ENCODE measurements around the gene WNT8B.

The WNT8B gene

GRCh38 chr10:100438674-100439315 lies 24.0 kb upstream of the WNT8B start:
- no peak for DNase-seq (ENCODE audit: low read depth)
- no peak for TF ChIP-seq CTCF (conservative IDR thresholded peaks at IDR 0.05; ENCODE audit: low read depth, low read length)

GRCh38 chr10:100442548-100442947 lies 20.3 kb upstream of the WNT8B start:
- no peak overlapping the region for H3K4me3 ChIP-seq (ENCODE audit: low read length)
- no peak for DNase-seq (ENCODE audit: low read depth)
- no peak for TF ChIP-seq CTCF (conservative IDR thresholded peaks at IDR 0.05; ENCODE audit: low read depth, low read length)

More at GRCh38 chr10:100438674-100439315, 24.0 kb upstream of the WNT8B start:
- H3K4me3 ChIP-seq (ENCODE audit: low read length): no peak overlapping the region

- H3K4me3 ChIP-seq (ENCODE audit: low read length): no peak overlapping the region
- TF ChIP-seq CTCF (conservative IDR thresholded peaks at IDR 0.05; ENCODE audit: low read depth, low read length): no peak
- DNase-seq (ENCODE audit: low read depth): no peak
Observed at GRCh38 chr10:100446130-100446761, 16.6 kb upstream of the WNT8B start.

- H3K4me3 ChIP-seq (ENCODE audit: low read length): no peak overlapping the region
- DNase-seq (ENCODE audit: low read depth): no peak
- TF ChIP-seq CTCF (conservative IDR thresholded peaks at IDR 0.05; ENCODE audit: low read depth, low read length): no peak
Observed at GRCh38 chr10:100447663-100448062, 15.1 kb upstream of the WNT8B start.

GRCh38 chr10:100448951-100449350 lies 13.9 kb upstream of the WNT8B start:
- no peak for TF ChIP-seq CTCF (conservative IDR thresholded peaks at IDR 0.05; ENCODE audit: low read depth, low read length)
- DNase-seq (ENCODE audit: low read depth): no peak
- no peak overlapping the region for H3K4me3 ChIP-seq (ENCODE audit: low read length)

- DNase-seq (ENCODE audit: low read depth): no peak
- no peak for TF ChIP-seq CTCF (conservative IDR thresholded peaks at IDR 0.05; ENCODE audit: low read depth, low read length)
- H3K4me3 ChIP-seq (ENCODE audit: low read length): no peak overlapping the region
Observed at GRCh38 chr10:100468322-100468721, 5.5 kb downstream of the WNT8B start.

GRCh38 chr10:100468978-100469377 lies 6.2 kb downstream of the WNT8B start:
- no peak for TF ChIP-seq CTCF (conservative IDR thresholded peaks at IDR 0.05; ENCODE audit: low read depth, low read length)
- no peak for DNase-seq (ENCODE audit: low read depth)
- H3K4me3 ChIP-seq (ENCODE audit: low read length): no peak overlapping the region
